ENCODE data around the gene SEL1L2.

Gene SEL1L2

GRCh38 chr20:13904766-13905165, 85.6 kb downstream of the SEL1L2 start:
- H2AFZ ChIP-seq (ENCODE audit: low read depth), result no peak overlapping the region
- H3K27ac ChIP-seq, result no peak overlapping the region
- no peak overlapping the region for H3K4me3 ChIP-seq (IDR thresholded peaks at IDR 0.05; ENCODE audit: insufficient read depth, low read depth, low read length)
- no peak overlapping the region for H3K4me2 ChIP-seq
- TF ChIP-seq, protein P1, sequence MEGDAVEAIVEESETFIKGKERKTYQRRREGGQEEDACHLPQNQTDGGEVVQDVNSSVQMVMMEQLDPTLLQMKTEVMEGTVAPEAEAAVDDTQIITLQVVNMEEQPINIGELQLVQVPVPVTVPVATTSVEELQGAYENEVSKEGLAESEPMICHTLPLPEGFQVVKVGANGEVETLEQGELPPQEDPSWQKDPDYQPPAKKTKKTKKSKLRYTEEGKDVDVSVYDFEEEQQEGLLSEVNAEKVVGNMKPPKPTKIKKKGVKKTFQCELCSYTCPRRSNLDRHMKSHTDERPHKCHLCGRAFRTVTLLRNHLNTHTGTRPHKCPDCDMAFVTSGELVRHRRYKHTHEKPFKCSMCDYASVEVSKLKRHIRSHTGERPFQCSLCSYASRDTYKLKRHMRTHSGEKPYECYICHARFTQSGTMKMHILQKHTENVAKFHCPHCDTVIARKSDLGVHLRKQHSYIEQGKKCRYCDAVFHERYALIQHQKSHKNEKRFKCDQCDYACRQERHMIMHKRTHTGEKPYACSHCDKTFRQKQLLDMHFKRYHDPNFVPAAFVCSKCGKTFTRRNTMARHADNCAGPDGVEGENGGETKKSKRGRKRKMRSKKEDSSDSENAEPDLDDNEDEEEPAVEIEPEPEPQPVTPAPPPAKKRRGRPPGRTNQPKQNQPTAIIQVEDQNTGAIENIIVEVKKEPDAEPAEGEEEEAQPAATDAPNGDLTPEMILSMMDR (conservative IDR thresholded peaks at IDR 0.05; ENCODE audit: low read depth, low read length), result no peak
- H4K20me1 ChIP-seq (ENCODE audit: insufficient read depth), result no peaks in the 10 kb centered on the region
- no peaks in the 10 kb centered on the region for H3K79me2 ChIP-seq (ENCODE audit: insufficient read depth, low read depth)
- H3K4me1 ChIP-seq (ENCODE audit: low read depth, poor library complexity, severe bottlenecking), result no peaks in the 10 kb centered on the region
- no peaks in the 10 kb centered on the region for H3K27me3 ChIP-seq (ENCODE audit: insufficient read depth, low read depth)
- no peaks in the 10 kb centered on the region for H3K36me3 ChIP-seq (ENCODE audit: insufficient read depth)
- no peak overlapping the region for H3K9ac ChIP-seq

DNA sequence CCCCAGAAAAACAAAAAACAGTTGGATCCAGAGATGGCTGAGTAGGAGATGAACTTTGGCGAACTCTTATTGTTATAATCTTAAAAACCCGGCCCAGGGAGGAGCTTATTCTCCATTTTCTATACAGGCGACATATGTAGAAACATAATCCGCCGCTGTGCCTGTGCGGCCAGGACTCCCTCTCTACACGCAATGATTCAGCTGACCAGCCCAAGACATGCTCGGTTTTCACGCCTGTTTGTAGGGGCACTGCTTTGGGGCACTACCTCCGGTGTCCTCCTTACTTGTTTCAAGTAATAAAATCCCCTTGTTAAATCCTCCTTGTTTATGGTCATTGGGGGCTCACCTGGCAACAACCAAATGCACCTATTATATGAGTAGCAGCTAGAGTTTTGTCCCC, 89.9 kb downstream of the SEL1L2 start:
- Histone ChIP-seq H3K9ac (no peak overlapping the region), H3K27ac (no peak overlapping the region), H3K79me2 (ENCODE audit: insufficient read depth, low read depth) (no peaks in the 10 kb centered on the region), H3K4me2 (no peak overlapping the region), H3K36me3 (ENCODE audit: insufficient read depth) (no peaks in the 10 kb centered on the region), H2AFZ (ENCODE audit: low read depth) (no peak overlapping the region), H4K20me1 (ENCODE audit: insufficient read depth) (no peaks in the 10 kb centered on the region), H3K4me3 (IDR thresholded peaks at IDR 0.05; ENCODE audit: insufficient read depth, low read depth, low read length) (no peak overlapping the region), H3K4me1 (ENCODE audit: low read depth, poor library complexity, severe bottlenecking) (no peaks in the 10 kb centered on the region), H3K27me3 (ENCODE audit: insufficient read depth, low read depth) (no peaks in the 10 kb centered on the region)
- TF ChIP-seq, protein P1 (conservative IDR thresholded peaks at IDR 0.05; ENCODE audit: low read depth, low read length), result no peak

DNA sequence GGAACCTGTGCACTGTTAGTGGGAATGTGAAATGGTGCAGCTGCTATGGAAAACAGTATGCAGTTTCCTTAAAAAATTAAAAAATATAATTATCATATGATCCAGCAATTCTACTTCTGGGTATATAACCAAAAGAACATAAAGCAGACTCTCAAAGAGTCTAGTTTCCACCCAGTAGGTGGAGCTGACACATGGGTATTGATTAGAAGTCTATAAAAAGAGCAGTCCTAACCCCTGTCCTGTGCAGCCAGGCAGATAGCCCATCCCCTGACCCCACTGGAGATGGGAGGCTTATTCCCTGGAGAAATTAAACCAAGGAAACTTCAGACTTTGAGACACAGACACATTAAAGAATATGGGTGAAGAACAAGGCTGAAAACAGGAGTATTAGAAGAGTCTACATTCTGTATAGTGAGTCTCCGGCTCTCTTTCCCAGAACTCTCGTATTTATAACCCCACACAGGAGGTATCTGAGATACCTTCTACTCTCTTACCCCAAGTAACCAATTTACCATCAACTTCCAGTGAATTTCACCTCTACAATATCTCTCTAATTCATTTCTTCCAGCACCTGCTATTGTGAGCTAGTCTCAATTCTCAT, 92.3 kb downstream of the SEL1L2 start:
- no peak overlapping the region for H3K4me2 ChIP-seq
- TF ChIP-seq, protein P1 (conservative IDR thresholded peaks at IDR 0.05; ENCODE audit: low read depth, low read length), result no peak
- no peak overlapping the region for H3K4me3 ChIP-seq (IDR thresholded peaks at IDR 0.05; ENCODE audit: insufficient read depth, low read depth, low read length)
- H3K27me3 ChIP-seq (ENCODE audit: insufficient read depth, low read depth), result no peaks in the 10 kb centered on the region
- no peaks in the 10 kb centered on the region for H4K20me1 ChIP-seq (ENCODE audit: insufficient read depth)
- no peak overlapping the region for H2AFZ ChIP-seq (ENCODE audit: low read depth)
- H3K79me2 ChIP-seq (ENCODE audit: insufficient read depth, low read depth), result no peaks in the 10 kb centered on the region
- H3K9ac ChIP-seq, result no peak overlapping the region
- no peaks in the 10 kb centered on the region for H3K36me3 ChIP-seq (ENCODE audit: insufficient read depth)
- no peak overlapping the region for H3K27ac ChIP-seq
- no peaks in the 10 kb centered on the region for H3K4me1 ChIP-seq (ENCODE audit: low read depth, poor library complexity, severe bottlenecking)

DNA sequence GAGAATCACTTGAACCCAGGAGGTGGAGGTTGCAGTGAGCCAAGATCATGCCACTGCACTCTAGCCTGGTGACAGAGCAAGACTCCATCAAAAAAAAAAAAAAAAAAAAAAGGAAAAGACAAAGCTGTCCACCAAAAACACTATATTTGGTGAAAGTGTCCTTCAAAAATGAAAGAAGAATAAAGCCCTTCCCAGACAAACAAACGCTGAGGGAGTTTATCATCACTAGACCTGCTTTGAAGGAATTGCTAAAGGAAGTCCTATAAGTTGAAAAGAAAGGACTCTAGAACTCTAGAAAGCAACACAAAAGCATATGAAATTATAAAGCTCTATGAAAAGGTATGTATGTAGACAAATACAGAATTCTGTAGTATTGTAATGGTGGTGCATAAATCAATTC, 98.8 kb downstream of the SEL1L2 start:
- Histone ChIP-seq H3K27ac (no peak overlapping the region), H3K36me3 (ENCODE audit: insufficient read depth) (no peaks in the 10 kb centered on the region), H4K20me1 (ENCODE audit: insufficient read depth) (no peaks in the 10 kb centered on the region), H2AFZ (ENCODE audit: low read depth) (no peak overlapping the region), H3K4me3 (IDR thresholded peaks at IDR 0.05; ENCODE audit: insufficient read depth, low read depth, low read length) (no peak overlapping the region), H3K27me3 (ENCODE audit: insufficient read depth, low read depth) (no peaks in the 10 kb centered on the region), H3K4me2 (no peak overlapping the region), H3K4me1 (ENCODE audit: low read depth, poor library complexity, severe bottlenecking) (no peaks in the 10 kb centered on the region), H3K9ac (no peak overlapping the region), H3K79me2 (ENCODE audit: insufficient read depth, low read depth) (no peaks in the 10 kb centered on the region)
- TF ChIP-seq, protein P1 (conservative IDR thresholded peaks at IDR 0.05; ENCODE audit: low read depth, low read length), result no peak
